ENCODE results near the gene SVOP.

- TF ChIP-seq POLR2A (IDR thresholded peaks at IDR 0.05): no peak
- TF ChIP-seq, protein P1, sequence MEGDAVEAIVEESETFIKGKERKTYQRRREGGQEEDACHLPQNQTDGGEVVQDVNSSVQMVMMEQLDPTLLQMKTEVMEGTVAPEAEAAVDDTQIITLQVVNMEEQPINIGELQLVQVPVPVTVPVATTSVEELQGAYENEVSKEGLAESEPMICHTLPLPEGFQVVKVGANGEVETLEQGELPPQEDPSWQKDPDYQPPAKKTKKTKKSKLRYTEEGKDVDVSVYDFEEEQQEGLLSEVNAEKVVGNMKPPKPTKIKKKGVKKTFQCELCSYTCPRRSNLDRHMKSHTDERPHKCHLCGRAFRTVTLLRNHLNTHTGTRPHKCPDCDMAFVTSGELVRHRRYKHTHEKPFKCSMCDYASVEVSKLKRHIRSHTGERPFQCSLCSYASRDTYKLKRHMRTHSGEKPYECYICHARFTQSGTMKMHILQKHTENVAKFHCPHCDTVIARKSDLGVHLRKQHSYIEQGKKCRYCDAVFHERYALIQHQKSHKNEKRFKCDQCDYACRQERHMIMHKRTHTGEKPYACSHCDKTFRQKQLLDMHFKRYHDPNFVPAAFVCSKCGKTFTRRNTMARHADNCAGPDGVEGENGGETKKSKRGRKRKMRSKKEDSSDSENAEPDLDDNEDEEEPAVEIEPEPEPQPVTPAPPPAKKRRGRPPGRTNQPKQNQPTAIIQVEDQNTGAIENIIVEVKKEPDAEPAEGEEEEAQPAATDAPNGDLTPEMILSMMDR (IDR thresholded peaks at IDR 0.05): no peak
Measured at GRCh38 chr12:108940138-108940537, 80.7 kb downstream of the SVOP start.
